Stomach (tissue), 9 donors: ENCODE data around the gene LMX1A. TPM values are rescaled to one million over a fixed set of nuclear protein-coding genes. Genes with fewer than 3 reads are reported as not detected.

Experiments
- DNase-seq, 2 donors: peaks; one replicate each; pipeline versions ENCODE4 v3.0.0 to v3.0.0-alpha.2; 2013 to 2019
- H3K27ac ChIP-seq, 5 donors: fragments of 200-600 bp in 4 of 5; sonication (generic) in 4 of 5; one replicate each; pipeline ENCODE4 v1.5.1; 2013 to 2019; ENCODE audit warnings: mild to moderate bottlenecking in 1 of 5, moderate library complexity in 1 of 5
- H3K27me3 ChIP-seq, 3 donors: fragments of 200-600 bp; sonication (generic); one replicate each; pipeline ENCODE4 v1.5.1; 2017 to 2019; ENCODE audit warnings: mixed run types in 1 of 3
- H3K36me3 ChIP-seq, 4 donors: fragments of 200-600 bp; sonication (generic); 1 replicate in 3 of 4; 2 replicates in 1 of 4; pipeline ENCODE4 v1.5.1; 2016 to 2019
- H3K4me1 ChIP-seq, 4 donors: fragments of 200-600 bp; sonication (generic); one replicate each; pipeline ENCODE4 v1.5.1; 2016 to 2019
- H3K4me3 ChIP-seq, 4 donors: fragments of 200-600 bp; sonication (generic) in 3 of 4; one replicate each; pipeline ENCODE4 v1.5.1; 2016 to 2019; ENCODE audit warnings: mild to moderate bottlenecking in 1 of 4
- H3K9me3 ChIP-seq, 4 donors: fragments of 200-600 bp; sonication (generic); one replicate each; pipeline ENCODE4 v1.5.1; 2016 to 2019
- CTCF ChIP-seq, 7 experiments: fragments of 450-650 bp in 4 of 7; fragments of 200-600 bp in 3 of 7; sonication (generic) in 3 of 7; IDR thresholded peaks; one replicate each; pipeline ENCODE4 v1.5.1; 2016 to 2019; ENCODE audit warnings: antibody characterized with exemption in 7 of 7, control low read depth in 2 of 7, mild to moderate bottlenecking in 1 of 7
- EP300 ChIP-seq: sonication (generic); formaldehyde crosslinking; IDR thresholded peaks from one replicate; pipeline ENCODE4 v1.6.1; 2017; ENCODE audit warnings: antibody characterized with exemption
- POLR2A ChIP-seq, 4 donors: fragments of 450-650 bp; IDR thresholded peaks; one replicate each; pipeline ENCODE4 v1.6.1; 2016; ENCODE audit warnings: antibody characterized with exemption in 4 of 4, control low read depth in 2 of 4, mild to moderate bottlenecking in 1 of 4, moderate library complexity in 1 of 4
- POLR2AphosphoS5 ChIP-seq, 3 donors: sonication (generic); formaldehyde crosslinking; IDR thresholded peaks; one replicate each; pipeline ENCODE4 v1.6.1; 2016; ENCODE audit warnings: antibody characterized with exemption in 3 of 3
- WGBS, 5 donors: extraction: QIAGEN DNeasy Blood & Tissue Kit in 3 of 5; methylation state at CpG; one replicate each; pipeline versions ENCODE4 v1.1.5 to v1.1.7; 2013 to 2018; 5-methylcytosine and 5-hydroxymethylcytosine counted together
- intact Hi-C: fragments of 100-400 bp; cut with DNase I; formaldehyde crosslinking; loops from one replicate; pipeline ENCODE4 v1.15.1; 2023; ENCODE audit warnings: low total_unique reads
- polyA plus RNA-seq, 3 donors: library from polyadenylated mRNA; stranded (reverse); fragments of 200-250 nt; gene quantifications; one replicate each; pipeline ENCODE4 v1.2.3, GENCODE V29; 2013
- total RNA-seq, 5 donors: library from RNA; depleted of rRNA; stranded (reverse); fragments of >200 nt; gene quantifications; one replicate each; pipeline versions ENCODE4 v1.1.0 to v1.2.3, GENCODE V29; 2014 to 2016
- donor health status: healthy with polysubstance abuse.
- donor health status: Bipolar disorder and iron deficiency.
- donor health status: healthy.

The LMX1A gene
- total and polyA plus RNA-seq, 8 donors, result not detected

- WGBS, 5 donors, result 53 to 76% (median 69%) methylated on average over 2 of the region's 2 CpGs
- Histone ChIP-seq H3K27ac (no peak overlapping the region), H3K9me3 (no peaks in the 10 kb centered on the region), H3K27me3 (peaks cover 0 to 41% (median 5%) of the 10 kb centered on the region in 3 donors), H3K36me3 (no peaks in the 10 kb centered on the region), H3K4me1 (peaks cover 0 to 11% (median 5%) of the 10 kb centered on the region in 4 donors), H3K4me3 (no peak overlapping the region)
- DNase-seq, result no peak
- TF ChIP-seq POLR2AphosphoS5 (IDR thresholded peaks at IDR 0.05) (no peak), EP300 (no peak), CTCF (IDR thresholded peaks at IDR 0.05) (no peak), POLR2A (IDR thresholded peaks at IDR 0.05) (no peak)
- intact Hi-C loops, result no loop called here
These were observed 31.4 kb upstream of the LMX1A start for GRCh38 chr1:165387961-165388360.

- H3K27ac ChIP-seq, result no peak overlapping the region
- 70 to 93% (median 82%) methylated on average over 2 of the region's 2 CpGs for WGBS, 5 donors
- intact Hi-C loops, result no loop called here
- H3K4me3 ChIP-seq, result no peak overlapping the region
- H3K27me3 ChIP-seq, result peaks cover 0 to 38% (median 5%) of the 10 kb centered on the region in 3 donors
- TF ChIP-seq POLR2AphosphoS5 (IDR thresholded peaks at IDR 0.05) (no peak), EP300 (no peak), POLR2A (IDR thresholded peaks at IDR 0.05) (no peak), CTCF (IDR thresholded peaks at IDR 0.05) (no peak)
- no peaks in the 10 kb centered on the region for H3K9me3 ChIP-seq
- H3K36me3 ChIP-seq, result no peaks in the 10 kb centered on the region
- H3K4me1 ChIP-seq, result peaks cover 0 to 9% (median under 1%) of the 10 kb centered on the region in 4 donors
- DNase-seq, result no peak
These were observed 31.0 kb upstream of the LMX1A start for GRCh38 chr1:165387505-165387904.

- Histone ChIP-seq H3K4me3 (no peak overlapping the region), H3K9me3 (no peaks in the 10 kb centered on the region), H3K4me1 (peaks cover 0 to 9% (median 0%) of the 10 kb centered on the region in 4 donors), H3K36me3 (no peaks in the 10 kb centered on the region), H3K27ac (peak overlapping the region in 2 of 5 donors; percentile 15 to 49), H3K27me3 (peaks cover 0 to 15% (median 0%) of the 10 kb centered on the region in 3 donors)
- WGBS, 5 donors, result 58 to 75% (median 67%) methylated on average over 5 of the region's 5 CpGs
- DNase-seq, result no peak
- TF ChIP-seq POLR2AphosphoS5 (IDR thresholded peaks at IDR 0.05) (no peak), EP300 (no peak), POLR2A (IDR thresholded peaks at IDR 0.05) (no peak), CTCF (IDR thresholded peaks at IDR 0.05) (no peak)
- intact Hi-C loops, result no loop called here
These were observed 27.3 kb upstream of the LMX1A start for GRCh38 chr1:165383599-165384405.

GRCh38 chr1:165383067-165383466 lies 26.6 kb upstream of the LMX1A start:
- intact Hi-C loops, result no loop called here
- H3K36me3 ChIP-seq, result no peaks in the 10 kb centered on the region
- 44 to 71% (median 64%) methylated on average over 6 of the region's 6 CpGs for WGBS, 5 donors
- H3K9me3 ChIP-seq, result no peaks in the 10 kb centered on the region
- peaks cover 0 to 10% (median 0%) of the 10 kb centered on the region in 3 donors for H3K27me3 ChIP-seq
- no peak for DNase-seq
- H3K27ac ChIP-seq, result peak overlapping the region in 2 of 5 donors; percentile 15 to 49
- no peak for TF ChIP-seq EP300
- TF ChIP-seq CTCF (IDR thresholded peaks at IDR 0.05), result no peak
- TF ChIP-seq POLR2AphosphoS5 (IDR thresholded peaks at IDR 0.05), result no peak
- TF ChIP-seq POLR2A (IDR thresholded peaks at IDR 0.05), result no peak
- no peak overlapping the region for H3K4me3 ChIP-seq
- peaks cover 0 to 9% (median 0%) of the 10 kb centered on the region in 4 donors for H3K4me1 ChIP-seq
